Prostate gland (tissue), 2 donors: Measurements from ENCODE around the gene KIF5B. TPM values are rescaled to one million over a fixed set of nuclear protein-coding genes. Genes with fewer than 3 reads are reported as not detected.

ENCODE experiments used
- DNase-seq: peaks from one replicate; pipeline ENCODE4 v3.0.0-alpha.2; 2019; ENCODE audit warnings: low spot score
- H3K27ac ChIP-seq, 2 donors: fragments of 200-600 bp; sonication (generic); 2 replicates each; pipeline ENCODE4 v1.5.1; 2017 to 2019
- H3K27me3 ChIP-seq: fragments of 200-600 bp; sonication (generic); replicated peaks from 2 replicates; pipeline ENCODE4 v1.5.1; 2019; ENCODE audit not compliant: insufficient read depth
- H3K36me3 ChIP-seq, 2 donors: fragments of 200-600 bp; sonication (generic); 1 replicate in 1 of 2; 2 replicates in 1 of 2; pipeline versions ENCODE4 v1.5.1 to v1.8.1; 2017 to 2019
- H3K4me1 ChIP-seq: fragments of 200-600 bp; sonication (generic); replicated peaks from 2 replicates; pipeline ENCODE4 v1.5.1; 2019
- H3K4me3 ChIP-seq, 2 donors: fragments of 200-600 bp; sonication (generic); 2 replicates each; pipeline ENCODE4 v1.5.1; 2017 to 2019
- H3K9me3 ChIP-seq: fragments of 200-600 bp; sonication (generic); 2 replicates; pipeline ENCODE4 v1.5.1; 2017
- POLR2A ChIP-seq: fragments of 450-650 bp; IDR thresholded peaks from one replicate; pipeline ENCODE4 v1.6.1; 2016; ENCODE audit warnings: antibody characterized with exemption, mild to moderate bottlenecking
- POLR2AphosphoS5 ChIP-seq: sonication (generic); formaldehyde crosslinking; IDR thresholded peaks from one replicate; pipeline ENCODE4 v1.6.1; 2017; ENCODE audit warnings: antibody characterized with exemption
- WGBS: methylation state at CpG from one replicate; pipeline ENCODE4 v1.1.5; 2018; 5-methylcytosine and 5-hydroxymethylcytosine counted together
- intact Hi-C: fragments of 100-400 bp; cut with DNase I; formaldehyde crosslinking; loops from one replicate; pipeline ENCODE4 v1.14.2; 2022
- total RNA-seq, 2 donors: library from RNA; depleted of rRNA; stranded (reverse); fragments of >200 nt; gene quantifications; one replicate each; pipeline ENCODE4 v1.1.0, GENCODE V29; 2016
- TF ChIP-seq, protein P1 (sequence below), 4 experiments: fragments of 200-600 bp in 2 of 4; fragments of 450-650 bp in 2 of 4; sonication (generic) in 2 of 4; IDR thresholded peaks; 1 replicate in 3 of 4; 2 replicates in 1 of 4; pipeline ENCODE4 v1.5.1; 2016 to 2019; ENCODE audit warnings: antibody characterized with exemption in 4 of 4, mild to moderate bottlenecking in 2 of 4, moderate library complexity in 2 of 4

KIF5B gene
- total RNA-seq, 2 donors from 2014 or later: 98.2 to 102 TPM

DNA sequence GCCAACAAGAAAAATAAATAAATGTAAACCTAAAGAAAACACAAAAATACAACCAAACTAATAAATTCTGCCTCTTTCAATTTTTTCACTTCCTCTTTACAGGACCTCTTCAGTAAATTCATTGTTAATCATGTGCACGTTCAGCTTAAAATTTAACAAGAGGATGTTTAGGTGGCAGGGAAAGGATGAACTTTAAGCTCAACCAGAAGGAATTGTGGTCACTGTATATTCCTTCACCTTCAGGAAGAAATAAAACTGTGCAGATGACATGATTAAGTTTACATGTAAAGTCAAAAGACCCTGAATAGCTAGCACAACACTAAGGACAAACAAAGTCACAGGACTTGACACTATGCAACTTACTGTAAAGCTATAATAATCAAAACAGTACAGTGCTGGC is 33.0 kb downstream of the KIF5B start:
- 36% methylated on average over 1 of the region's 1 CpG for WGBS
- TF ChIP-seq, protein P1, sequence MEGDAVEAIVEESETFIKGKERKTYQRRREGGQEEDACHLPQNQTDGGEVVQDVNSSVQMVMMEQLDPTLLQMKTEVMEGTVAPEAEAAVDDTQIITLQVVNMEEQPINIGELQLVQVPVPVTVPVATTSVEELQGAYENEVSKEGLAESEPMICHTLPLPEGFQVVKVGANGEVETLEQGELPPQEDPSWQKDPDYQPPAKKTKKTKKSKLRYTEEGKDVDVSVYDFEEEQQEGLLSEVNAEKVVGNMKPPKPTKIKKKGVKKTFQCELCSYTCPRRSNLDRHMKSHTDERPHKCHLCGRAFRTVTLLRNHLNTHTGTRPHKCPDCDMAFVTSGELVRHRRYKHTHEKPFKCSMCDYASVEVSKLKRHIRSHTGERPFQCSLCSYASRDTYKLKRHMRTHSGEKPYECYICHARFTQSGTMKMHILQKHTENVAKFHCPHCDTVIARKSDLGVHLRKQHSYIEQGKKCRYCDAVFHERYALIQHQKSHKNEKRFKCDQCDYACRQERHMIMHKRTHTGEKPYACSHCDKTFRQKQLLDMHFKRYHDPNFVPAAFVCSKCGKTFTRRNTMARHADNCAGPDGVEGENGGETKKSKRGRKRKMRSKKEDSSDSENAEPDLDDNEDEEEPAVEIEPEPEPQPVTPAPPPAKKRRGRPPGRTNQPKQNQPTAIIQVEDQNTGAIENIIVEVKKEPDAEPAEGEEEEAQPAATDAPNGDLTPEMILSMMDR (IDR thresholded peaks at IDR 0.05): no peak
- TF ChIP-seq POLR2AphosphoS5 (no peak), POLR2A (no peak)
- Histone ChIP-seq H3K27ac (no peak overlapping the region), H3K4me1 (no peaks in the 10 kb centered on the region), H3K9me3 (no peaks in the 10 kb centered on the region), H3K27me3 (no peaks in the 10 kb centered on the region), H3K4me3 (no peak overlapping the region), H3K36me3 (peaks cover 5 to 9% of the 10 kb centered on the region in 2 donors)
- intact Hi-C loops: no loop called here
- DNase-seq: no peak

DNA sequence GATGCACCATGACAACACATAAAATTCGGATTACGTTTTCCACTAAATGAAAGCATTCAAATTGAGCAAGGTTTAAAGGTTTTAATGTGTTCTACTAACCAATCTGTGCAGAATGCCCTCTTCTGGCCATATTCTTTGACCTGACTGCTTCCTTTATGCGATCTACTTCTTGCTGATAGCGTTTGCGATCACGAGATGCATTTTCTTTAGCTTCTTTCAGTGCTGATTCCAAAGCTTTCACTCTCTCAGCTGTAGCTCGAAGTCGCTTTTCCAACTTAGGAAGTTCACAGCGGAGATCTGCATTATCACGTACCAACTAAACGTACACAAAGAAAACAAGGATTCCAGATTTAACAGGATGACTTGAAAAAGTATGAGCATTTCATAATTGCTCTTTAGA is 39.2 kb downstream of the KIF5B start:
- no peak overlapping the region for H3K4me3 ChIP-seq
- H3K36me3 ChIP-seq: peaks cover 3 to 14% of the 10 kb centered on the region in 2 donors
- 95% methylated on average over 11 of the region's 11 CpGs for WGBS
- no peaks in the 10 kb centered on the region for H3K27me3 ChIP-seq
- no peak overlapping the region for H3K27ac ChIP-seq
- no peak for DNase-seq
- H3K9me3 ChIP-seq: no peaks in the 10 kb centered on the region
- TF ChIP-seq POLR2AphosphoS5: no peak
- TF ChIP-seq POLR2A: no peak
- TF ChIP-seq, protein P1 (IDR thresholded peaks at IDR 0.05): no peak
- intact Hi-C loops: no loop called here
- no peaks in the 10 kb centered on the region for H3K4me1 ChIP-seq

DNA sequence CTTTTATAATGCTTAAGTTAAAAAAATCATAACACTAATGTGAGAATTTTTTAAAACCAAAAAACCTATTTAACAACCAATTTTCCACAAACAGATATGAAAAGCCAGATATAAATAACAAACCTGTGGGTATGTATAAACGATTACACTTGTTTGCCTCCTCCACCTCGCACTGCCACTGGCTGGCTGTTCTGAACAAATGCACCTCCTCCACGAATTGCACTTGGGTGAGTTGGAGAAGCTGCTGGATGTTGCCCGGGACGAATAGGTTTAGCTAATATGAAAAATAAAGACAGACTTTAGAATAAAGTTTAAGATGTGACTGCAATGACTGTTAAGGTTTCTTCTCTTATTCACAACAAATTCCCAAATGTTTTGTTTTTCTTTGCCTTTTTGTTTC is 40.8 kb downstream of the KIF5B start:
- TF ChIP-seq, protein P1 (IDR thresholded peaks at IDR 0.05): no peak
- TF ChIP-seq POLR2AphosphoS5: no peak
- TF ChIP-seq POLR2A: no peak
- intact Hi-C loops: no loop called here
- no peak for DNase-seq
- Histone ChIP-seq H3K4me3 (no peak overlapping the region), H3K4me1 (no peaks in the 10 kb centered on the region), H3K27ac (no peak overlapping the region), H3K27me3 (no peaks in the 10 kb centered on the region), H3K9me3 (no peaks in the 10 kb centered on the region), H3K36me3 (peaks cover 3 to 9% of the 10 kb centered on the region in 2 donors)
- WGBS: 82% methylated on average over 5 of the region's 5 CpGs

DNA sequence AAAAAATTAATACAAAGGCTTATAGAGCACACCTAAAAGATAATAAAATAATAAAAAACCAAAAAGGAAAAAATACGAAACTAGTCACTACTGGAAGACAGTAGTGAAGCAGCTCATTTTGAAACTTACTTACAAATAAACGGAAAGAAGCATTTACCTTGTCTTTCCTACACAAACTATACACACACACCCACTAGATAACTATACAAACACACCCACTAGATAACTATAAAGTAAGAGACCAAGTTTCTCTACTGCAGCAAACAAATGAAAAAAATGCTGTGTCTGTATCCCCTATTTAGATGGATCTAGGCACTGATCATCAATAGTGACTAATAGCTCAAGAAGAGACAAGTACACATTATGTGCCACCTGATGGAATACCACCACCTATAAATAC is 49.2 kb downstream of the KIF5B start:
- no peak for DNase-seq
- Histone ChIP-seq H3K9me3 (no peaks in the 10 kb centered on the region), H3K4me1 (no peaks in the 10 kb centered on the region), H3K4me3 (no peak overlapping the region), H3K27ac (no peak overlapping the region), H3K27me3 (no peaks in the 10 kb centered on the region), H3K36me3 (no peaks in the 10 kb centered on the region)
- intact Hi-C loops: loop anchor here (10.0 kb wide), 1 partner anchor 142 kb away; no protein-coding TSS in a partner anchor
- TF ChIP-seq POLR2AphosphoS5 (no peak), POLR2A (no peak)
- TF ChIP-seq, protein P1 (IDR thresholded peaks at IDR 0.05): no peak
- 68% methylated on average over 2 of the region's 2 CpGs for WGBS

DNA sequence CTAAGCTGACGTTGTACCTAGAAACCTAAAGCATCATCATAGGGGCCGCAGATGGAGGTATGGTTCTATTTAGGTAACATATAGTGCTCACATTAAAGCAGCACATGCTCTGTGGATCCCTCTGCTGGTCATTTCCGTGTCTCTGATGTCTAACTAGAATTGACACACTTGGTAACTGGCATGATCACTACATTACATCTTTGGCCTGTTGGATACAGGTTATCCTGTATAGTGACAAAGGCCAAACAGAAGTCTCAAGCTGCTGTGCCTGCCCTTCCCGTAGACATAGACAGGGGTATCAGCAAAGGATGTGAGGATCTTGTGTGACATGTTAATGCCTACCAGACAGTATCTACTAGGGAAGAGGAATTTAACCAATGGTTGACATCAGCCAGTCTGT is 51.2 kb downstream of the KIF5B start:
- whole genome bisulfite sequencing: 68% methylated on average over 4 of the region's 4 CpGs
- H3K9me3 ChIP-seq: no peaks in the 10 kb centered on the region
- no peaks in the 10 kb centered on the region for H3K36me3 ChIP-seq
- peak; percentile 10 for DNase-seq
- intact Hi-C loops: loop anchor here (10.0 kb wide), 1 partner anchor 140 kb away; no protein-coding TSS in a partner anchor
- H3K4me1 ChIP-seq: no peaks in the 10 kb centered on the region
- TF ChIP-seq POLR2A: no peak
- TF ChIP-seq, protein P1 (IDR thresholded peaks at IDR 0.05): peak in 3 of 4 experiments; percentile 24 to 48 (median 27)
- no peaks in the 10 kb centered on the region for H3K27me3 ChIP-seq
- H3K27ac ChIP-seq: no peak overlapping the region
- no peak overlapping the region for H3K4me3 ChIP-seq
